Umbilical cord (tissue), 2 donors: ENCODE measurements around the gene ITPRIPL1. TPM values are rescaled to one million over a fixed set of nuclear protein-coding genes. Genes with fewer than 3 reads are reported as not detected.

Source experiments
- DNase-seq: peaks from one replicate; pipeline ENCODE4 v3.0.0-alpha.2; 2015; ENCODE audit warnings: low spot score
- total RNA-seq: library from RNA; depleted of rRNA; stranded (reverse); fragments of >200 nt; gene quantifications from one replicate; pipeline ENCODE4 v1.2.3, GENCODE V29; 2014; ENCODE audit warnings: low replicate concordance; ENCODE audit not compliant: insufficient read depth

Gene ITPRIPL1
- total RNA-seq, 1 donor from 2014 or later = 5.5 TPM

- no peak for DNase-seq
Measured at GRCh38 chr2:96320728-96321622, 4.1 kb upstream of the ITPRIPL1 start.

- DNase-seq = no peak
Measured at GRCh38 chr2:96323849-96324248, 1.3 kb upstream of the ITPRIPL1 start.

- no peak for DNase-seq
Measured at GRCh38 chr2:96324721-96325040, 436 bp upstream of the ITPRIPL1 start.

- DNase-seq = no peak
Measured at GRCh38 chr2:96325884-96326255, 753 bp downstream of the ITPRIPL1 start.

GRCh38 chr2:96326564-96326963 lies 1.4 kb downstream of the ITPRIPL1 start:
- DNase-seq = no peak

GRCh38 chr2:96326990-96327820 lies 2.1 kb downstream of the ITPRIPL1 start:
- no peak for DNase-seq

GRCh38 chr2:96329456-96329855 lies 4.3 kb downstream of the ITPRIPL1 start:
- no peak for DNase-seq

GRCh38 chr2:96329874-96330273 lies 4.8 kb downstream of the ITPRIPL1 start:
- no peak for DNase-seq

GRCh38 chr2:96330407-96330806 lies 5.3 kb downstream of the ITPRIPL1 start:
- no peak for DNase-seq

- DNase-seq = no peak
Measured at GRCh38 chr2:96333708-96334107, 8.6 kb downstream of the ITPRIPL1 start.

- DNase-seq = no peak
Measured at GRCh38 chr2:96336104-96336775, 11.1 kb downstream of the ITPRIPL1 start.

GRCh38 chr2:96336873-96337272 lies 11.8 kb downstream of the ITPRIPL1 start:
- no peak for DNase-seq

GRCh38 chr2:96340493-96341414 lies 15.6 kb downstream of the ITPRIPL1 start:
- no peak for DNase-seq

- DNase-seq = no peak
Measured at GRCh38 chr2:96341641-96342040, 16.5 kb downstream of the ITPRIPL1 start.

GRCh38 chr2:96342085-96342484 lies 17.0 kb downstream of the ITPRIPL1 start:
- DNase-seq = no peak

- no peak for DNase-seq
Measured at GRCh38 chr2:96344011-96344410, 18.9 kb downstream of the ITPRIPL1 start.

GRCh38 chr2:96345438-96345837 lies 20.3 kb downstream of the ITPRIPL1 start:
- DNase-seq = no peak

GRCh38 chr2:96345868-96346462 lies 20.8 kb downstream of the ITPRIPL1 start:
- DNase-seq = no peak

- DNase-seq = no peak
Measured at GRCh38 chr2:96347395-96347794, 22.3 kb downstream of the ITPRIPL1 start.

GRCh38 chr2:96353032-96353561 lies 28.0 kb downstream of the ITPRIPL1 start:
- DNase-seq = no peak
